Stomach (tissue), 4 donors: ENCODE data around the gene GAK.

Experiments
- CTCF ChIP-seq, 7 experiments: fragments of 450-650 bp in 4 of 7; fragments of 200-600 bp in 3 of 7; sonication (generic) in 3 of 7; IDR thresholded peaks; one replicate each; pipeline ENCODE4 v1.5.1; 2016 to 2019; ENCODE audit warnings: antibody characterized with exemption in 7 of 7, control low read depth in 2 of 7, mild to moderate bottlenecking in 1 of 7
- POLR2A ChIP-seq, 4 donors: fragments of 450-650 bp; IDR thresholded peaks; one replicate each; pipeline ENCODE4 v1.6.1; 2016; ENCODE audit warnings: antibody characterized with exemption in 4 of 4, control low read depth in 2 of 4, mild to moderate bottlenecking in 1 of 4, moderate library complexity in 1 of 4

- no peak for TF ChIP-seq CTCF (IDR thresholded peaks at IDR 0.05)
- TF ChIP-seq POLR2A (IDR thresholded peaks at IDR 0.05) = no peak
These were observed 106.2 kb downstream of the GAK start, which contains the start of gene CPLX1 for GRCh38 chr4:825971-826330.
